ENCODE results near the gene ZCCHC12. TPM values are rescaled to one million over a fixed set of nuclear protein-coding genes. Genes with fewer than 3 reads are reported as not detected.
A peak's percentile ranks its signal among the peaks of the same experiment; 100 is the strongest.
"Not testable (repeated sequence)": the region's sequence is repeated elsewhere in the genome, so short reads cannot be mapped to it uniquely, and the experiment has no call there.

The ZCCHC12 gene
- total and polyA plus RNA-seq, 11 donors = 0.06 to 0.61 (median 0.23) TPM; not detected in 8

DNA sequence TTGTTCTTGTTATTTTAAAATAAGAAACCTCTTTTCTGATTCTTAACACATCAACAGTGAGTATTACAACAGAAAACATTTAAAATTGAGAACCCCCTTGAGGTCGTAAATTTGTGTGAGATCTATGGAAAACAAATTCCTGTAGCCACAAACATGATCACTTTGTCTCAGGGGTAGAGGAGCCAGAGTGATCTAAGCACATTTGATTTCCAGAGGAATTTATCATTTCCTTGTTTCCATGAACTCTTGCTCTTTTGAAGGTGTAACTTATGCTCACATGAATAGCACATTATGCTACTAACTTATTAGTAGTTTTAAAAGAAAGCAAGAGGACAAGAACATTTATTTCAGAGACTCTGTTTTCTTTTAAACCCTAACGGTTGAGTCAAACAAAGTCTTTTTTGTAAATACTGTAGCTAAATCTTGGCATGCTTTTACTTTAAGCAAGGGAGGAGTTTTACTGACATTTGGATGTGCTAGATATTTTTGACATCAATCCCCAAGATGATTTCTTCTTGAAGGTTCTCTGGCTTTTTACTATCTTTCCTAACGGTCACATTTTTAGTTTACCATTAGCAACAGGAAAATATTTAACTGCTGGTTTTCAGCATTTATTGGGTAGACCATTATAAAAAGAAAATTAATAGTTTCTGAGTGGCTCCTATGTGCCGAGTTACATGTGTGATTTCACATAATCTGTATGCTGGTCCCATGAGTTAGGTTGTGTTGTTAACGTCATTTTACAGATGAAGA lies 27.9 kb upstream of the ZCCHC12 start:
- TF ChIP-seq, protein P1, sequence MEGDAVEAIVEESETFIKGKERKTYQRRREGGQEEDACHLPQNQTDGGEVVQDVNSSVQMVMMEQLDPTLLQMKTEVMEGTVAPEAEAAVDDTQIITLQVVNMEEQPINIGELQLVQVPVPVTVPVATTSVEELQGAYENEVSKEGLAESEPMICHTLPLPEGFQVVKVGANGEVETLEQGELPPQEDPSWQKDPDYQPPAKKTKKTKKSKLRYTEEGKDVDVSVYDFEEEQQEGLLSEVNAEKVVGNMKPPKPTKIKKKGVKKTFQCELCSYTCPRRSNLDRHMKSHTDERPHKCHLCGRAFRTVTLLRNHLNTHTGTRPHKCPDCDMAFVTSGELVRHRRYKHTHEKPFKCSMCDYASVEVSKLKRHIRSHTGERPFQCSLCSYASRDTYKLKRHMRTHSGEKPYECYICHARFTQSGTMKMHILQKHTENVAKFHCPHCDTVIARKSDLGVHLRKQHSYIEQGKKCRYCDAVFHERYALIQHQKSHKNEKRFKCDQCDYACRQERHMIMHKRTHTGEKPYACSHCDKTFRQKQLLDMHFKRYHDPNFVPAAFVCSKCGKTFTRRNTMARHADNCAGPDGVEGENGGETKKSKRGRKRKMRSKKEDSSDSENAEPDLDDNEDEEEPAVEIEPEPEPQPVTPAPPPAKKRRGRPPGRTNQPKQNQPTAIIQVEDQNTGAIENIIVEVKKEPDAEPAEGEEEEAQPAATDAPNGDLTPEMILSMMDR (IDR thresholded peaks at IDR 0.05) = no peak
- TF ChIP-seq POLR2A (IDR thresholded peaks at IDR 0.05) = no peak

DNA sequence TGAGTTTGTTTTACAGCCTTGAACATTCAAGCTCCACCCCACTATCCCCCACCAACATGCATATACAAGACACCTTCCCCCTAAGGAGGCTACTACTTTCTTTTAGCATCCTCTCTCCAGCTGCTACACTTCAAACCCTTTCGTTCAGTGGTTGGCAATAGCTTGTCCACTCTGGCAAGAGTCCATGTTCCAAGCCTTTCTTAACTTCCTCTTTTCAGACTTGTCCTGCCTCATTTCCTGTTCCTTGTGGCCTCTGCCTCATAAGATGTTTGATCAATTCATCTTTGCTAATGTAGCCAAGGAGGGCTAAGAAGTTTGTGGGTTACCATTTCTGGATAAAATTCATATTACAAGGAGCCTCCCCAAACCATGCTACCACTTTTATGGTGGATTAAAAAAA lies 20.8 kb upstream of the ZCCHC12 start:
- WGBS, 4 donors = 7 to 28% (median 17%) methylated on average over 1 of the region's 1 CpG
- peak in 2 of 4 donors; percentile 41 to 50 for ATAC-seq

More for the DNA sequence above, 27.9 kb upstream of the ZCCHC12 start:
- Histone ChIP-seq H3K4me1 (peaks cover 0 to 3% (median 0%) of the 10 kb centered on the region in 12 donors), H3K27me3 (peaks cover 0 to 3% (median 0%) of the 10 kb centered on the region in 9 donors), H3K9me3 (no peaks in the 10 kb centered on the region), H3K4me3 (no peak overlapping the region), H3K36me3 (peaks cover 0 to 8% (median 0%) of the 10 kb centered on the region in 9 donors), H3K27ac (peak overlapping the region in 3 of 12 donors; percentile 19 to 43 (median 37))
- WGBS, 4 donors = 53 to 71% (median 59%) methylated on average over 5 of the region's 5 CpGs
- no peak for ATAC-seq
- intact Hi-C loops (cut with DNase I) = no loop called here
- no peak for DNase-seq

DNA sequence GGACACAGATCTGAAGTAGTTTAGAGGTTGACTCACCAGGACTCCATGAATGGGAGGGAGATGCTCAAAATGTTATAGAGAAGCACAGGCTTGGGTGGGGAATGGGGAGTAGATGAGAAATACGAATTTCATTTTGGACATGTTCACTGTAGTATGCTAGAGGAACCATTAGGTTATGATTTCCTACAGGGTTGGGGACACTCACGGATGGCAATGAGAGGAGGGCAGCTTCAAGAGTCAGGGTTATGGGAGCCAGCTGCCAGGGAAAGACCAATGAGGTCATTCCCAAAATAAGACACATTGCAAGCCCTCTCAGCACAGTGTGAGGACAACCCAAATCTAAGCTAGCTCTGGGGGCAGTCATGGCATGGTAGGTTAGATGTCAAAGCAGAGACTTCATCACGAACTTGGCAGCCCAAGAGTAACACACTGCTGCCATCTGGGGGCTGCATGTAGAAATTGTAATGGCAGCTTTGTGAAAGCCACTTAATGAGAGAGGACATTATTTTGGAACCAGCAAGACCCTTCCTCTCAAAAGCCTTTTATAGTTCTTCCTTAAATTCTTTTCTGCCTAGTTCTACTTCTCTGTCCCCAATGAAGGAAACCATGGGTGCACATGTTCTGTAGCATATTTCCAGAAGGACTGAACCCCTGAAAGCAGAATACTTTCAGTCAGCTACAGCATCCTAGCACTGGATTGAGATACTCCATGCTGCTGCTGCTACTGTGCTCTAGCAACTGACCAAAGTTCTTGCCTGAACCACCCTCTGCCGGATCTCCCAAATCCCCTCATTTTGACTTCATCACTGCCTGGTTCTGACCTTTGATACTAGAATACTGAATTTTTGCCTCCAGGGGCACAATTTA lies 16.2 kb upstream of the ZCCHC12 start:
- H3K27me3 ChIP-seq = peaks cover 0 to 12% (median 0%) of the 10 kb centered on the region in 9 donors
- TF ChIP-seq, protein P1 (IDR thresholded peaks at IDR 0.05) = peak; percentile 34 to 70 (median 60)
- TF ChIP-seq POLR2A (IDR thresholded peaks at IDR 0.05) = no peak
- WGBS, 4 donors = 31 to 39% (median 34%) methylated on average over 4 of the region's 4 CpGs
- H3K9me3 ChIP-seq = peaks cover 0 to 3% (median 0%) of the 10 kb centered on the region in 12 donors
- no peaks in the 10 kb centered on the region for H3K4me1 ChIP-seq
- no peak overlapping the region for H3K4me3 ChIP-seq
- ATAC-seq = peak; percentile 37 to 63 (median 58)
- intact Hi-C loops (cut with DNase I) = loop anchor here (2.0 to 10.0 kb wide), 7 partner anchors 163 to 203 kb away; no protein-coding TSS in a partner anchor
- H3K27ac ChIP-seq = no peak overlapping the region
- DNase-seq = peak in 3 of 5 donors; percentile 12 to 31 (median 27)
- H3K36me3 ChIP-seq = no peaks in the 10 kb centered on the region

More for the DNA sequence above, 20.8 kb upstream of the ZCCHC12 start:
- Histone ChIP-seq H3K27me3 (no peaks in the 10 kb centered on the region), H3K4me1 (no peaks in the 10 kb centered on the region), H3K4me3 (no peak overlapping the region), H3K36me3 (no peaks in the 10 kb centered on the region), H3K27ac (no peak overlapping the region), H3K9me3 (peaks cover 0 to 3% (median 0%) of the 10 kb centered on the region in 12 donors)
- intact Hi-C loops (cut with DNase I) = loop anchor here in 2 of 10 donors (10.0 kb wide), 1 partner anchor 198 kb away; no protein-coding TSS in a partner anchor
- TF ChIP-seq, protein P1 (IDR thresholded peaks at IDR 0.05) = no peak
- no peak for TF ChIP-seq POLR2A (IDR thresholded peaks at IDR 0.05)
- peak in 2 of 5 donors; percentile 7 to 26 for DNase-seq

DNA sequence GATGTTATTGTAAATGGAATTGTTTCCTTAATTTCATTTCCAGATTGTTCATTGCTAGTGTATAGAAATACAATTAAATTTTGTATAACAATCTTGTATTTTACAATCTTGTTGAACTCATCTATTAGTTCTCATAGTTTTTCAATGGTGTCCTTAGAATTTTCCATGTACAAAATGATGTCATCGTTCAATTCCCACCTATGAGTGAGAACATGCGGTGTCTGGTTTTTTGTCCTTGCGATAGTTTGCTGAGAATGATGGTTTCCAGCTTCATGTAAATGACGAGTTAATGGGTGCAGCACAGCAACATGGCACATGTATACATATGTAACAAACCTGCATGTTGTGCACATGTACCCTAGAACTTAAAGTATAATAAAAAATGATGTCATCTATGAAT lies 6.4 kb upstream of the ZCCHC12 start:
- intact Hi-C loops (cut with DNase I); ATAC-seq; H3K36me3 ChIP-seq; H3K9me3 ChIP-seq; H3K4me1 ChIP-seq; DNase-seq; H3K4me3 ChIP-seq; H3K27ac ChIP-seq: not testable (repeated sequence)
- H3K27me3 ChIP-seq = peaks cover 0 to 17% (median 0%) of the 10 kb centered on the region in 9 donors
- 79 to 91% (median 85%) methylated on average over 4 of the region's 4 CpGs for WGBS, 4 donors

Data from heart left ventricle (tissue), 16 donors.